H1 (cell line): ENCODE data around the gene PCSK4. TPM values are rescaled to one million over a fixed set of nuclear protein-coding genes. Genes with fewer than 3 reads are reported as not detected.

Source experiments
- CTCF ChIA-PET: fragments of 300-600 bp; sonication (Branson Sonifier 250); formaldehyde crosslinking; loops from one replicate; lab custom pipeline; 2021; ENCODE audit not compliant: partially characterized antibody; lab: Charles Lee
- POLR2A ChIA-PET: fragments of 300-600 bp; sonication (Branson Sonifier 250); formaldehyde crosslinking; loops from one replicate; lab custom pipeline; 2021; ENCODE audit warnings: inconsistent platforms; ENCODE audit not compliant: partially characterized antibody; lab: Charles Lee
- DNase-seq, 2 experiments: peaks; one replicate each; pipeline versions ENCODE4 v3.0.0 to v3.0.0-alpha.2; 2010 to 2022; ENCODE audit warnings: low spot score in 2 of 2, low read depth in 1 of 2, mixed read lengths in 1 of 2
- FAIRE-seq: peaks from 2 replicates; lab custom pipeline; 2011; peaks lifted over from hg19 to GRCh38; lab: Jason Lieb, UNC
- H2AFZ ChIP-seq: 2 replicates; pipeline ENCODE4 v1.8.1; 2012; ENCODE audit warnings: low read length, inconsistent platforms
- H2AK5ac ChIP-seq: 2 replicates; pipeline ENCODE4 v1.6.1; 2013; ENCODE audit warnings: low read depth, low read length
- H2BK120ac ChIP-seq: replicated peaks from 2 replicates; pipeline ENCODE3; 2013; ENCODE audit warnings: low read depth, low read length, inconsistent platforms
- H2BK12ac ChIP-seq: 2 replicates; pipeline ENCODE4 v1.6.1; 2013; ENCODE audit warnings: low read depth, low read length
- H2BK15ac ChIP-seq: 2 replicates; pipeline ENCODE4 v1.6.1; 2013; ENCODE audit warnings: low read length
- H2BK20ac ChIP-seq: 2 replicates; pipeline ENCODE4 v1.6.1; 2013; ENCODE audit warnings: low read length
- H2BK5ac ChIP-seq: 2 replicates; pipeline ENCODE4 v1.6.1; 2013; ENCODE audit warnings: low read depth, low read length
- H3K14ac ChIP-seq: 2 replicates; pipeline ENCODE4 v1.6.1; 2013; ENCODE audit warnings: inconsistent platforms; ENCODE audit not compliant: insufficient read length
- H3K18ac ChIP-seq: 2 replicates; pipeline ENCODE4 v1.6.1; 2013; ENCODE audit warnings: low read length; ENCODE audit errors: extremely low read depth
- H3K23ac ChIP-seq: 2 replicates; pipeline ENCODE4 v1.6.1; 2013; ENCODE audit warnings: inconsistent platforms; ENCODE audit not compliant: insufficient read length
- H3K23me2 ChIP-seq: 2 replicates; pipeline ENCODE4 v1.6.1; 2013; ENCODE audit warnings: low read depth, low read length
- H3K27ac ChIP-seq: 2 replicates; pipeline ENCODE4 v1.6.1; 2011; ENCODE audit warnings: low read depth, low read length, inconsistent platforms
- H3K27me3 ChIP-seq, 4 experiments: replicated peaks in 1 of 4; 1 replicate in 1 of 4; 2 replicates in 3 of 4; pipeline versions ENCODE4 v1.6.1 to v1.8.1; 2011 to 2013; ENCODE audit warnings: low read length in 3 of 4, mild to moderate bottlenecking in 3 of 4, inconsistent platforms in 2 of 4, mixed read lengths in 2 of 4, moderate library complexity in 1 of 4; ENCODE audit not compliant: control insufficient read depth in 3 of 4, insufficient read depth in 3 of 4; ENCODE audit errors: extremely low read depth in 1 of 4
- H3K36me3 ChIP-seq, 4 experiments: 2 replicates each; pipeline versions ENCODE4 v1.6.1 to v1.8.1; 2011 to 2013; ENCODE audit warnings: mild to moderate bottlenecking in 4 of 4, low read length in 3 of 4, moderate library complexity in 2 of 4, control low read depth in 1 of 4, inconsistent platforms in 1 of 4; ENCODE audit not compliant: insufficient read depth in 4 of 4, control insufficient read depth in 2 of 4
- H3K4ac ChIP-seq: replicated peaks from 2 replicates; pipeline ENCODE3; 2013; ENCODE audit warnings: low read length, low read depth, mixed read lengths, inconsistent platforms; ENCODE audit not compliant: insufficient read length
- H3K4me1 ChIP-seq, 4 experiments: replicated peaks in 1 of 4; 1 replicate in 1 of 4; 2 replicates in 3 of 4; pipeline versions ENCODE4 v1.6.1 to v1.8.1; 2011 to 2013; ENCODE audit warnings: low read length in 3 of 4, inconsistent platforms in 2 of 4, mixed read lengths in 1 of 4; ENCODE audit not compliant: insufficient read depth in 4 of 4, control insufficient read depth in 3 of 4
- H3K4me2 ChIP-seq, 2 experiments: 2 replicates each; pipeline versions ENCODE4 v1.6.1 to v1.8.1; 2011 to 2013; ENCODE audit warnings: low read depth in 2 of 2, low read length in 2 of 2, control low read depth in 1 of 2, inconsistent platforms in 1 of 2, mild to moderate bottlenecking in 1 of 2; ENCODE audit not compliant: insufficient read depth in 1 of 2
- H3K4me3 ChIP-seq, 4 experiments: fragments of 200-600, 300-600 bp in 1 of 4; sonication (generic), shearing (Covaris generic), sonication (Bioruptor Twin) in 1 of 4; 2 replicates each; pipeline versions ENCODE4 v1.5.1 to v1.8.1; 2011 to 2016; ENCODE audit warnings: low read length in 4 of 4, low read depth in 3 of 4, control low read depth in 2 of 4, inconsistent platforms in 2 of 4, mild to moderate bottlenecking in 2 of 4, mixed read lengths in 1 of 4, moderate library complexity in 1 of 4; ENCODE audit not compliant: insufficient read depth in 2 of 4; ENCODE audit errors: extremely low read depth in 1 of 4
- H3K56ac ChIP-seq: replicated peaks from 2 replicates; pipeline ENCODE3; 2013; ENCODE audit warnings: low read depth, mild to moderate bottlenecking, mixed read lengths, low read length, inconsistent platforms; ENCODE audit not compliant: insufficient read length
- H3K79me1 ChIP-seq: 2 replicates; pipeline ENCODE4 v1.6.1; 2013; ENCODE audit warnings: low read depth, low read length, control low read depth
- H3K79me2 ChIP-seq, 2 experiments: 2 replicates each; pipeline versions ENCODE4 v1.6.1 to v1.8.1; 2012 to 2013; ENCODE audit warnings: low read length in 2 of 2, mild to moderate bottlenecking in 2 of 2, inconsistent platforms in 1 of 2; ENCODE audit not compliant: insufficient read depth in 2 of 2, control insufficient read depth in 1 of 2
- H3K9ac ChIP-seq, 4 experiments: replicated peaks in 1 of 4; 1 replicate in 1 of 4; 2 replicates in 3 of 4; pipeline versions ENCODE4 v1.6.1 to v1.8.1; 2011 to 2013; ENCODE audit warnings: low read depth in 3 of 4, low read length in 3 of 4, control low read depth in 2 of 4, mild to moderate bottlenecking in 2 of 4, moderate library complexity in 2 of 4, inconsistent platforms in 1 of 4; ENCODE audit errors: extremely low read depth in 1 of 4
- H3K9me3 ChIP-seq, 2 experiments: 2 replicates each; pipeline versions ENCODE4 v1.6.1 to v1.8.1; 2012 to 2013; ENCODE audit warnings: mild to moderate bottlenecking in 2 of 2, moderate library complexity in 2 of 2, control low read depth in 1 of 2, inconsistent platforms in 1 of 2, low read depth in 1 of 2, low read length in 1 of 2, mixed read lengths in 1 of 2; ENCODE audit not compliant: insufficient read depth in 2 of 2
- H4K20me1 ChIP-seq, 2 experiments: replicated peaks in 1 of 2; 2 replicates each; pipeline versions ENCODE3 to v1.8.1; 2011 to 2013; ENCODE audit warnings: inconsistent platforms in 2 of 2, low read length in 2 of 2, mild to moderate bottlenecking in 1 of 2; ENCODE audit not compliant: insufficient read depth in 2 of 2, control insufficient read depth in 1 of 2
- H4K5ac ChIP-seq: 2 replicates; pipeline ENCODE4 v1.6.1; 2013; ENCODE audit warnings: low read length, low read depth, mixed read lengths, inconsistent platforms; ENCODE audit not compliant: insufficient read length
- H4K8ac ChIP-seq: 2 replicates; pipeline ENCODE4 v1.8.0; 2013; ENCODE audit warnings: mild to moderate bottlenecking, moderate library complexity, low read length, inconsistent platforms; ENCODE audit not compliant: insufficient read depth; ENCODE audit errors: extremely low read depth
- H4K91ac ChIP-seq: replicated peaks from 2 replicates; pipeline ENCODE3; 2013; ENCODE audit warnings: low read length, mixed read lengths, inconsistent platforms; ENCODE audit not compliant: insufficient read length
- GTF2F1 ChIP-seq: IDR thresholded peaks from 2 replicates; pipeline ENCODE4 v1.6.1; 2012; ENCODE audit warnings: low read depth, low read length, improper control_type of control experiment, borderline replicate concordance
- SAP30 ChIP-seq: fragments of 300-600 bp; sonication (generic); IDR thresholded peaks from 2 replicates; pipeline ENCODE4 v1.7.1; 2012; ENCODE audit warnings: low read length, moderate library complexity, mild to moderate bottlenecking, inconsistent platforms; ENCODE audit not compliant: insufficient read depth, insufficient replicate concordance
- SP1 ChIP-seq: IDR thresholded peaks from 2 replicates; pipeline ENCODE4 v1.6.1; 2011; ENCODE audit warnings: low read depth, low read length
- SP4 ChIP-seq: IDR thresholded peaks from 2 replicates; pipeline ENCODE4 v1.6.1; 2012; ENCODE audit warnings: low read length, inconsistent platforms
- USF2 ChIP-seq: IDR thresholded peaks from 2 replicates; pipeline ENCODE4 v1.6.1; 2011; ENCODE audit warnings: low read length, improper control_type of control experiment
- WGBS, 2 experiments: shearing (Covaris generic) in 1 of 2; methylation state at CpG; one replicate each; pipeline versions ENCODE4 v1.1.6 to v1.1.7; 2013 to 2015; ENCODE audit warnings: low lambda C conversion rate in 2 of 2, mixed read lengths in 2 of 2, inconsistent platforms in 1 of 2, low coverage in 1 of 2, missing lambda C conversion rate in 1 of 2; ENCODE audit not compliant: insufficient replicate concordance in 2 of 2, insufficient coverage in 1 of 2, insufficient read length in 1 of 2; ENCODE audit errors: extremely low coverage in 1 of 2, missing lambda C conversion rate in 1 of 2; 5-methylcytosine and 5-hydroxymethylcytosine counted together
- polyA plus RNA-seq, 7 experiments: library from polyadenylated mRNA; depleted of rRNA in 3 of 7; stranded (reverse) in 5 of 7; unstranded in 2 of 7; fragments of >200 nt in 5 of 7; fragments of 200-250 nt in 2 of 7; gene quantifications; 1 replicate in 5 of 7; 2 replicates in 1 of 7; 4 replicates in 1 of 7; pipeline versions ENCODE4 v1.2.1 to v1.2.3, GENCODE V29; 2011 to 2013; ENCODE audit warnings: missing spikeins in 2 of 7, mixed read lengths in 2 of 7
- total RNA-seq: library from RNA; stranded (reverse); fragmentation: NEBNext Ultra II Directional; extraction: Animal tissue kit (Norgen Biotek cat#: 25700); gene quantifications from 2 replicates; pipeline ENCODE4 v1.2.1, GENCODE V29; 2021

Gene PCSK4
- total and polyA plus RNA-seq, 2 of the 8 experiments (the other 6 are each of a cell fraction or from before 2014, with no cell fraction given): 9.8 to 10.7 TPM

DNA sequence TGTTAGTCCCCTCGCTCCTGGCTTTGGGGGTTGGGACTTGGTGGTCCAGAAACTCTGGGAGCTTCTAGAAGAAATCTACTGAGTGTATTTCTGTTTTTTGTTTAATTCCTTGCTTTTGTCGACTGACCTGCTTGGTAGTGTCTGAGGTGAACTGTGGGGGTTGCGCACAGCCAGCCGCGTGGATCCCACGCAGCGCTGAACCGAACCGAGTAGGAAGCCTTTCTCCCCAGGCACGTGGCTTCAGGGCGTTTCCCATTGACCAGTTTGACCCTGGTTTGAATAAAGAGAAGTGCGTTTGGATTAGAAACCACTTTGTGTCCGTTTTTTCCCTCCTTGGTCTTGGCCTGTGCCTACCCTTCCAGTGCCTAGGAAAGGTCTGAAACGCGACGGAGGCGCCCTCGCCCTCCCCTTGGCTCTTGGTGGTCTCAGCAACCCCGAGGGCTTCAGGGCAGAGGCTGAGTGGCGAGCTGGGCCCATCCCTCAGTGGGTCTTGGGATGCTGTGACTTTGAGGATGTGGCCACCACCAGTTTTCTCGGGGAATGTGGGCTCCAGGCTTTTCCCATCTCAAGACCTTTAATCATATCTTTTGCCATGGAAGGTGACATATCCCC, 54.7 kb downstream of the PCSK4 start:
- CTCF ChIA-PET: interaction anchor here (0.7 to 1.9 kb wide), 3 partner anchors 9 to 462 kb away, joined by 3 to 8 read pairs (median 3); no protein-coding TSS in a partner anchor
- Histone ChIP-seq H3K36me3 (peaks cover 24 to 52% (median 38%) of the 10 kb centered on the region in 4 experiments), H3K9me3 (no peaks in the 10 kb centered on the region), H3K79me1 (peaks cover 4% of the 10 kb centered on the region), H3K14ac (no peak overlapping the region), H3K79me2 (peaks cover 2 to 21% of the 10 kb centered on the region in 2 experiments; a peak in 3 of 4 replicates), H4K91ac (no peak overlapping the region), H2AFZ (no peak overlapping the region), H2BK5ac (no peak overlapping the region), H3K4ac (no peak overlapping the region), H3K27ac (no peak overlapping the region), H2BK15ac (0 out of 2 replicates have a peak overlapping the region, but pooled peaks have one; percentile 29), H2AK5ac (no peak overlapping the region), H3K4me1 (peaks cover 0 to 5% (median 4%) of the 10 kb centered on the region in 4 experiments; a peak in 4 of 7 replicates), H3K23ac (no peak overlapping the region), H3K4me2 (no peak overlapping the region), H3K56ac (no peak overlapping the region), H2BK120ac (no peak overlapping the region), H2BK12ac (no peak overlapping the region), H4K5ac (no peak overlapping the region), H4K20me1 (peaks cover 20 to 24% of the 10 kb centered on the region in 2 experiments), H3K27me3 (no peaks in the 10 kb centered on the region), H3K9ac (no peak overlapping the region), H3K4me3 (no peak overlapping the region), H3K18ac (no peak overlapping the region), H2BK20ac (no peak overlapping the region), H3K23me2 (peaks cover 3% of the 10 kb centered on the region; the same call in 1 of the 2 replicates), H4K8ac (no peak overlapping the region)
- POLR2A ChIA-PET: interaction anchor here (0.9 to 3.8 kb wide), 8 partner anchors 8 to 167 kb away, joined by 3 to 24 read pairs (median 6); partner anchors contain the start of gene CIRBP
- DNase-seq (no peak), FAIRE-seq (no peak)
- WGBS, 2 experiments: 91% methylated on average over 21 of the region's 21 CpGs; no CpG with 5 or more reads in 1 of the 2 experiments
- TF ChIP-seq GTF2F1: no peak
- no peak for TF ChIP-seq USF2
- TF ChIP-seq SP1: no peak
- TF ChIP-seq SAP30: no peak
- TF ChIP-seq SP4: no peak
